Muscle layer of duodenum (tissue), 2 donors: ENCODE results near the gene NAT8L.

Experiments
- H3K27ac ChIP-seq: one replicate; pipeline ENCODE4 v1.7.0; 2013; ENCODE audit warnings: mild to moderate bottlenecking, low read length
- H3K27me3 ChIP-seq: one replicate; pipeline ENCODE4 v1.7.0; 2013; ENCODE audit warnings: low read depth, mild to moderate bottlenecking, control low read depth, low read length
- H3K36me3 ChIP-seq, 2 donors: one replicate each; pipeline ENCODE4 v1.7.0; 2013; ENCODE audit warnings: low read length in 2 of 2, control low read depth in 1 of 2, mild to moderate bottlenecking in 1 of 2; ENCODE audit not compliant: insufficient read depth in 2 of 2, control insufficient read depth in 1 of 2
- H3K4me1 ChIP-seq, 2 donors: one replicate each; pipeline ENCODE4 v1.7.0; 2013; ENCODE audit warnings: low read length in 2 of 2, mild to moderate bottlenecking in 2 of 2, control low read depth in 1 of 2, moderate library complexity in 1 of 2; ENCODE audit not compliant: insufficient read depth in 2 of 2, control insufficient read depth in 1 of 2
- H3K4me3 ChIP-seq, 2 donors: one replicate each; pipeline ENCODE4 v1.7.0; 2013; ENCODE audit warnings: low read length in 2 of 2, low read depth in 1 of 2, mild to moderate bottlenecking in 1 of 2
- H3K9me3 ChIP-seq, 2 donors: one replicate each; pipeline ENCODE4 v1.7.0; 2013; ENCODE audit warnings: low read length in 2 of 2, control low read depth in 1 of 2, mild to moderate bottlenecking in 1 of 2; ENCODE audit not compliant: control insufficient read depth in 1 of 2
- donor health status: healthy.

The NAT8L gene

GRCh38 chr4:2040391-2041238, 18.5 kb upstream of the NAT8L start:
- H3K27ac ChIP-seq: no peak overlapping the region
- peaks cover 0 to 3% of the 10 kb centered on the region in 2 donors for H3K9me3 ChIP-seq
- peaks cover 0 to 23% of the 10 kb centered on the region in 2 donors for H3K4me1 ChIP-seq
- no peaks in the 10 kb centered on the region for H3K36me3 ChIP-seq
- H3K27me3 ChIP-seq: peaks cover 3% of the 10 kb centered on the region
- peak overlapping the region in 1 of 2 donors; percentile 89 for H3K4me3 ChIP-seq

- Histone ChIP-seq H3K4me1 (peaks cover 0 to 23% of the 10 kb centered on the region in 2 donors), H3K27ac (no peak overlapping the region), H3K9me3 (peaks cover 0 to 3% of the 10 kb centered on the region in 2 donors), H3K4me3 (peak overlapping the region; percentile 37 to 89), H3K27me3 (peaks cover 3% of the 10 kb centered on the region), H3K36me3 (no peaks in the 10 kb centered on the region)
These were observed 17.6 kb upstream of the NAT8L start for GRCh38 chr4:2041239-2042130.

- H3K4me3 ChIP-seq: peak overlapping the region in 1 of 2 donors; percentile 89
- no peak overlapping the region for H3K27ac ChIP-seq
- H3K4me1 ChIP-seq: peaks cover 0 to 28% of the 10 kb centered on the region in 2 donors
- H3K27me3 ChIP-seq: peaks cover 3% of the 10 kb centered on the region
- peaks cover 0 to 3% of the 10 kb centered on the region in 2 donors for H3K9me3 ChIP-seq
- no peaks in the 10 kb centered on the region for H3K36me3 ChIP-seq
These were observed 16.8 kb upstream of the NAT8L start for GRCh38 chr4:2042204-2042946.

GRCh38 chr4:2042947-2043395, 16.2 kb upstream of the NAT8L start:
- no peaks in the 10 kb centered on the region for H3K36me3 ChIP-seq
- H3K27me3 ChIP-seq: peaks cover 9% of the 10 kb centered on the region
- H3K27ac ChIP-seq: no peak overlapping the region
- peaks cover 0 to 3% of the 10 kb centered on the region in 2 donors for H3K9me3 ChIP-seq
- H3K4me3 ChIP-seq: peak overlapping the region in 1 of 2 donors; percentile 50
- H3K4me1 ChIP-seq: peaks cover 0 to 28% of the 10 kb centered on the region in 2 donors

GRCh38 chr4:2043396-2044118, 15.6 kb upstream of the NAT8L start:
- Histone ChIP-seq H3K4me3 (no peak overlapping the region), H3K4me1 (peaks cover 0 to 28% of the 10 kb centered on the region in 2 donors), H3K27ac (no peak overlapping the region), H3K36me3 (no peaks in the 10 kb centered on the region), H3K9me3 (peaks cover 0 to 3% of the 10 kb centered on the region in 2 donors), H3K27me3 (peaks cover 9% of the 10 kb centered on the region)

GRCh38 chr4:2044119-2044485, 15.0 kb upstream of the NAT8L start:
- Histone ChIP-seq H3K27me3 (peaks cover 9% of the 10 kb centered on the region), H3K27ac (no peak overlapping the region), H3K9me3 (peaks cover 0 to 3% of the 10 kb centered on the region in 2 donors), H3K4me1 (peaks cover 0 to 28% of the 10 kb centered on the region in 2 donors), H3K36me3 (no peaks in the 10 kb centered on the region), H3K4me3 (no peak overlapping the region)

GRCh38 chr4:2044542-2045517, 14.3 kb upstream of the NAT8L start:
- peaks cover 9% of the 10 kb centered on the region for H3K27me3 ChIP-seq
- H3K27ac ChIP-seq: no peak overlapping the region

GRCh38 chr4:2045518-2045951, 13.6 kb upstream of the NAT8L start:
- Histone ChIP-seq H3K27me3 (peaks cover 9% of the 10 kb centered on the region), H3K27ac (no peak overlapping the region), H3K4me3 (no peak overlapping the region), H3K36me3 (no peaks in the 10 kb centered on the region), H3K4me1 (peaks cover 0 to 24% of the 10 kb centered on the region in 2 donors), H3K9me3 (peaks cover 0 to 3% of the 10 kb centered on the region in 2 donors)

More at GRCh38 chr4:2044542-2045517, 14.3 kb upstream of the NAT8L start:
- H3K9me3 ChIP-seq: peaks cover 0 to 3% of the 10 kb centered on the region in 2 donors
- no peak overlapping the region for H3K4me3 ChIP-seq
- no peaks in the 10 kb centered on the region for H3K36me3 ChIP-seq
- peaks cover 0 to 28% of the 10 kb centered on the region in 2 donors for H3K4me1 ChIP-seq

GRCh38 chr4:2046031-2046961, 12.8 kb upstream of the NAT8L start:
- peaks cover 0 to 3% of the 10 kb centered on the region in 2 donors for H3K9me3 ChIP-seq
- no peak overlapping the region for H3K27ac ChIP-seq
- H3K4me1 ChIP-seq: peaks cover 0 to 18% of the 10 kb centered on the region in 2 donors
- H3K27me3 ChIP-seq: peaks cover 9% of the 10 kb centered on the region
- no peaks in the 10 kb centered on the region for H3K36me3 ChIP-seq
- H3K4me3 ChIP-seq: no peak overlapping the region
